Ramos (cell line): ENCODE results near the gene CDH7.

Experiments used
- in situ Hi-C: fragments of 300-500 bp; cut with MboI; formaldehyde crosslinking; loops from one replicate; pipeline ENCODE4 v1.14.3; 2022; ENCODE audit warnings: low sequenced_read_pairs; ENCODE audit not compliant: unreplicated experiment

Gene CDH7

GRCh38 chr18:65762556-65762955 is 11.7 kb downstream of the CDH7 start:
- in situ Hi-C loops, result no loop called here

- in situ Hi-C loops, result no loop called here
Observed at GRCh38 chr18:65767406-65767805, 16.6 kb downstream of the CDH7 start.

GRCh38 chr18:65768120-65768778 is 17.4 kb downstream of the CDH7 start:
- in situ Hi-C loops, result no loop called here

GRCh38 chr18:65769652-65770051 is 18.8 kb downstream of the CDH7 start:
- in situ Hi-C loops, result no loop called here

GRCh38 chr18:65786474-65786873 is 35.7 kb downstream of the CDH7 start:
- in situ Hi-C loops, result no loop called here

- in situ Hi-C loops, result no loop called here
Observed at GRCh38 chr18:65788373-65788772, 37.6 kb downstream of the CDH7 start.

- in situ Hi-C loops, result no loop called here
Observed at GRCh38 chr18:65790604-65791003, 39.8 kb downstream of the CDH7 start.

GRCh38 chr18:65791719-65792118 is 40.9 kb downstream of the CDH7 start:
- in situ Hi-C loops, result no loop called here

- in situ Hi-C loops, result no loop called here
Observed at GRCh38 chr18:65792456-65793074, 41.8 kb downstream of the CDH7 start.

GRCh38 chr18:65808759-65809158 is 57.9 kb downstream of the CDH7 start:
- in situ Hi-C loops, result no loop called here

- in situ Hi-C loops, result no loop called here
Observed at GRCh38 chr18:65811307-65811706, 60.5 kb downstream of the CDH7 start.

GRCh38 chr18:65815506-65815905 is 64.7 kb downstream of the CDH7 start:
- in situ Hi-C loops, result no loop called here

- in situ Hi-C loops, result no loop called here
Observed at GRCh38 chr18:65817178-65817577, 66.4 kb downstream of the CDH7 start.

GRCh38 chr18:65821911-65822310 is 71.1 kb downstream of the CDH7 start:
- in situ Hi-C loops, result no loop called here

GRCh38 chr18:65822826-65823225 is 72.0 kb downstream of the CDH7 start:
- in situ Hi-C loops, result no loop called here

- in situ Hi-C loops, result no loop called here
Observed at GRCh38 chr18:65827444-65827843, 76.6 kb downstream of the CDH7 start.

GRCh38 chr18:65835881-65836280 is 85.1 kb downstream of the CDH7 start:
- in situ Hi-C loops, result no loop called here

GRCh38 chr18:65846107-65846506 is 95.3 kb downstream of the CDH7 start:
- in situ Hi-C loops, result no loop called here

- in situ Hi-C loops, result no loop called here
Observed at GRCh38 chr18:65852273-65852672, 101.5 kb downstream of the CDH7 start.

GRCh38 chr18:65859075-65859474 is 108.3 kb downstream of the CDH7 start:
- in situ Hi-C loops, result no loop called here

- in situ Hi-C loops, result no loop called here
Observed at GRCh38 chr18:65869527-65869926, 118.7 kb downstream of the CDH7 start.

- in situ Hi-C loops, result no loop called here
Observed at GRCh38 chr18:65876310-65876709, 125.5 kb downstream of the CDH7 start.
